Lung (tissue), 12 donors: ENCODE measurements around the gene FSHB. TPM values are rescaled to one million over a fixed set of nuclear protein-coding genes. Genes with fewer than 3 reads are reported as not detected.
A peak's percentile ranks its signal among the peaks of the same experiment; 100 is the strongest.
"Not testable (repeated sequence)": the region's sequence is repeated elsewhere in the genome, so short reads cannot be mapped to it uniquely, and the experiment has no call there.

Experiments
- ATAC-seq: fragments of 200-7000 bp; cut with Tn5 transposase; one replicate; pipeline ENCODE4 v1.9.1; 2020; ENCODE audit warnings: moderate number of reproducible peaks; ENCODE audit not compliant: insufficient read depth, low FRiP score
- DNase-seq, 3 donors: peaks; one replicate each; pipeline ENCODE4 v3.0.0-alpha.2; 2013 to 2017
- H3K27ac ChIP-seq, 2 donors: one replicate each; pipeline ENCODE4 v1.5.1; 2013; ENCODE audit warnings: mild to moderate bottlenecking in 2 of 2, moderate library complexity in 2 of 2, control low read depth in 1 of 2, inconsistent platforms in 1 of 2, low read depth in 1 of 2, low read length in 1 of 2
- H3K27me3 ChIP-seq, 3 donors: one replicate each; pipeline ENCODE4 v1.5.1; 2013; ENCODE audit warnings: low read length in 2 of 3; ENCODE audit not compliant: control insufficient read depth in 3 of 3, insufficient read depth in 3 of 3
- H3K36me3 ChIP-seq, 4 donors: one replicate each; pipeline ENCODE4 v1.5.1; 2013; ENCODE audit warnings: low read length in 4 of 4, mild to moderate bottlenecking in 1 of 4, moderate library complexity in 1 of 4; ENCODE audit not compliant: control insufficient read depth in 4 of 4, insufficient read depth in 4 of 4
- H3K4me1 ChIP-seq, 5 donors: one replicate each; pipeline ENCODE4 v1.5.1; 2013; ENCODE audit warnings: low read length in 5 of 5, mild to moderate bottlenecking in 2 of 5, moderate library complexity in 1 of 5; ENCODE audit not compliant: control insufficient read depth in 5 of 5, insufficient read depth in 5 of 5
- H3K4me3 ChIP-seq: one replicate; pipeline ENCODE4 v1.5.1; 2013; ENCODE audit warnings: mild to moderate bottlenecking, control low read depth, moderate library complexity
- H3K9ac ChIP-seq, 2 donors: one replicate each; pipeline ENCODE4 v1.5.1; 2013; ENCODE audit warnings: low read length in 2 of 2, control low read depth in 1 of 2; ENCODE audit not compliant: insufficient read depth in 1 of 2
- H3K9me3 ChIP-seq, 4 donors: one replicate each; pipeline ENCODE4 v1.5.1; 2013; ENCODE audit warnings: low read length in 3 of 4, mild to moderate bottlenecking in 1 of 4, moderate library complexity in 1 of 4; ENCODE audit not compliant: control insufficient read depth in 4 of 4, insufficient read depth in 3 of 4
- CTCF ChIP-seq: IDR thresholded peaks from 2 replicates; pipeline ENCODE4 v1.5.1; 2012; ENCODE audit warnings: mild to moderate bottlenecking; ENCODE audit errors: control extremely low read depth, extremely low read depth
- WGBS, 2 donors: extraction: QIAGEN DNeasy Blood & Tissue Kit; methylation state at CpG; one replicate each; pipeline ENCODE4 v1.1.7; 2013; 5-methylcytosine and 5-hydroxymethylcytosine counted together
- polyA plus RNA-seq, 2 donors: library from polyadenylated mRNA; stranded (reverse); fragments of 200-250 nt; gene quantifications; one replicate each; pipeline ENCODE4 v1.2.1, GENCODE V29; 2013
- total RNA-seq, 2 donors: library from RNA; depleted of rRNA in 1 of 2; stranded (reverse); fragments of >200 nt in 1 of 2; gene quantifications; one replicate each; pipeline ENCODE4 v1.2.1, GENCODE V29; 2014 to 2021
- donor health status: control.
- donor health status: control.
- donor health status: Bipolar disorder and iron deficiency.
- donor health status: healthy.
- donor health status: DM: yes; HTN: yes; CAD: no.

FSHB gene
- total and polyA plus RNA-seq, 4 donors, result not detected

GRCh38 chr11:30196400-30197206 is 34.2 kb upstream of the FSHB start:
- Histone ChIP-seq H3K4me1 (no peaks in the 10 kb centered on the region), H3K36me3 (no peaks in the 10 kb centered on the region), H3K27me3 (no peaks in the 10 kb centered on the region), H3K9me3 (no peaks in the 10 kb centered on the region), H3K4me3 (no peak overlapping the region), H3K27ac (no peak overlapping the region), H3K9ac (no peak overlapping the region)
- peak; percentile 16 for TF ChIP-seq CTCF
- DNase-seq, result peak; percentile 55 to 73 (median 73)
- WGBS, 2 donors, result 15 to 18% methylated on average over 6 of the region's 6 CpGs
- ATAC-seq, result peak; percentile 66

DNA sequence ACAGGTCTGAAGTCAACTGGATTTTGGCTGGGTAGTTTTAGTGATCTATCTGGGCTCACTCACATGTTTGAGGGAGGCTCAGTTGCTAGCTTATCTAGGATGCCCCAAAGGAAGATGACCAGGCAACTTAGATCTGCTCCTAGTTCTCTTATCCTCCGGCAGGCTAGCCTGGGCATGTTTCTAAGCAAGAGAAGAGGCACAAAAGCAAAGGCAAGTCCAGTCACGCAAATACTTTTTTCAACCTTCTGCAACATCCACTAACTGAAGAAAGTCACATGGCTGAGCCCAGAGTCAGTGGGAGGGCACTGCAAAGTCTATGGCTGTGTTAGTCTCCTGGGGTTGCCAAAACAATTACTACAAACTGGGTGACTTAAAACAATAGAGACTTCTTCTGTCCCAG is 32.9 kb upstream of the FSHB start:
- H3K9ac ChIP-seq, result no peak overlapping the region
- ATAC-seq (no peak), DNase-seq (no peak)
- H3K36me3 ChIP-seq, result no peaks in the 10 kb centered on the region
- no peak overlapping the region for H3K27ac ChIP-seq
- H3K9me3 ChIP-seq, result no peaks in the 10 kb centered on the region
- TF ChIP-seq CTCF, result no peak
- no peak overlapping the region for H3K4me3 ChIP-seq
- no peaks in the 10 kb centered on the region for H3K27me3 ChIP-seq
- no peaks in the 10 kb centered on the region for H3K4me1 ChIP-seq
- WGBS, 2 donors, result 88 to 90% methylated on average over 2 of the region's 2 CpGs

GRCh38 chr11:30202989-30203388 is 27.8 kb upstream of the FSHB start:
- WGBS, 2 donors, result 87 to 88% methylated on average over 6 of the region's 6 CpGs
- not testable (repeated sequence) for H3K27ac ChIP-seq

DNA sequence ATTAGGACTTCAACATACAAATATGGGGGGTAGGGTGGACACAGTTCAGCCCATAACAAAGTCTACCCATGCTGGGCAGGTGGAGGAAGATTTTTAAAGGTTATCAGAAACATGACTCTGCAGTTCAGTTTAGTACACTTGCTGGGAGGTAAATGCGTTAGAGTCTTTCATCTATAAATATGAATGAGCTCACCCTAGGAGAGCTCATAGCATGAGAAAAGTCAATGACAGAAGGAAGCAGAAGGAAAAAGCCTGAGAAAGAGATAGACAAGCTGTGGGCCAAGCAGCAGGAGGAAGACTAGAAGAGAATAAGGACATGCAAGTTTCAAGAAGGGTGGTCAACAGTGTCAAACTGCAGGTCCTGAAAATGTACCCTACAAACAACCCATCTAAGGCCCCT is 27.0 kb upstream of the FSHB start:
- H3K4me3 ChIP-seq, result no peak overlapping the region
- H3K36me3 ChIP-seq, result no peaks in the 10 kb centered on the region
- no peak for TF ChIP-seq CTCF
- H3K27me3 ChIP-seq, result no peaks in the 10 kb centered on the region
- no peak overlapping the region for H3K27ac ChIP-seq
- ATAC-seq (no peak), DNase-seq (no peak)
- 63 to 94% methylated on average over 1 of the region's 1 CpG for WGBS, 2 donors
- H3K9me3 ChIP-seq, result no peaks in the 10 kb centered on the region
- no peak overlapping the region for H3K9ac ChIP-seq
- H3K4me1 ChIP-seq, result no peaks in the 10 kb centered on the region

More at GRCh38 chr11:30202989-30203388, 27.8 kb upstream of the FSHB start:
- not testable (repeated sequence) for H3K4me1 ChIP-seq, H3K27me3 ChIP-seq, H3K9ac ChIP-seq, H3K9me3 ChIP-seq, H3K36me3 ChIP-seq, ATAC-seq, DNase-seq, H3K4me3 ChIP-seq
